Endothelial cell of umbilical vein (primary cell): Measurements from ENCODE around the gene SMAD6.

ENCODE experiments used
- CTCF ChIP-seq, 2 donors: IDR thresholded peaks; 1 replicate in 1 of 2; 2 replicates in 1 of 2; pipeline ENCODE4 v1.5.1; 2011; ENCODE audit warnings: low read length in 2 of 2, mild to moderate bottlenecking in 2 of 2, moderate library complexity in 2 of 2, control low read depth in 1 of 2, inconsistent platforms in 1 of 2, low read depth in 1 of 2; ENCODE audit not compliant: insufficient read depth in 1 of 2; ENCODE audit errors: extremely low read depth in 1 of 2
- EZH2 ChIP-seq: IDR thresholded peaks from 2 replicates; pipeline ENCODE4 v1.6.1; 2012; ENCODE audit warnings: borderline replicate concordance, low read depth, mild to moderate bottlenecking, moderate library complexity, low read length, inconsistent platforms; ENCODE audit not compliant: severe bottlenecking
- FOS ChIP-seq: IDR thresholded peaks from 2 replicates; pipeline ENCODE4 v1.6.1; 2011; ENCODE audit warnings: mild to moderate bottlenecking, low read length, moderate library complexity, borderline replicate concordance; ENCODE audit not compliant: insufficient read depth
- GATA2 ChIP-seq: IDR thresholded peaks from 2 replicates; pipeline ENCODE4 v1.7.0; 2011; ENCODE audit warnings: low read depth, mild to moderate bottlenecking, moderate library complexity, mixed read lengths, low read length; ENCODE audit not compliant: insufficient read length, insufficient read depth
- JUN ChIP-seq: IDR thresholded peaks from 2 replicates; pipeline ENCODE4 v1.6.1; 2011; ENCODE audit warnings: borderline replicate concordance, low read depth; ENCODE audit not compliant: insufficient read length, insufficient read depth
- MAX ChIP-seq: IDR thresholded peaks from 2 replicates; pipeline ENCODE4 v1.6.1; 2011; ENCODE audit not compliant: insufficient read depth, insufficient read length
- MYC ChIP-seq: IDR thresholded peaks from one replicate; pipeline ENCODE4 v1.6.1; 2011; ENCODE audit warnings: mild to moderate bottlenecking, low read depth, low read length
- POLR2A ChIP-seq: IDR thresholded peaks from 2 replicates; pipeline ENCODE4 v1.6.1; 2012; ENCODE audit warnings: low read depth, mild to moderate bottlenecking, control low read depth, low read length
- POLR2AphosphoS5 ChIP-seq: IDR thresholded peaks from 2 replicates; pipeline ENCODE4 v1.6.1; 2012; ENCODE audit warnings: low read depth, mild to moderate bottlenecking, control low read depth, low read length, moderate library complexity; ENCODE audit not compliant: insufficient read depth

GRCh38 chr15:66679657-66680108 is 22.4 kb upstream of the SMAD6 start:
- TF ChIP-seq POLR2AphosphoS5, result no peak
- TF ChIP-seq CTCF (IDR thresholded peaks at IDR 0.05; ENCODE audit: extremely low read depth in 1 of 2, insufficient read depth in 1 of 2, low read depth in 1 of 2, low read length in 2 of 2), result no peak
- TF ChIP-seq MAX, result no peak
- TF ChIP-seq EZH2, result no peak
- no peak for TF ChIP-seq MYC
- TF ChIP-seq POLR2A, result no peak
- no peak for TF ChIP-seq JUN
- TF ChIP-seq FOS, result no peak
- TF ChIP-seq GATA2, result no peak
